Skin of body (tissue), 2 donors: Measurements from ENCODE around the gene TRIM47. TPM values are rescaled to one million over a fixed set of nuclear protein-coding genes. Genes with fewer than 3 reads are reported as not detected.

Experiments
- DNase-seq: peaks from one replicate; lab custom pipeline; 2025; lab: John Stamatoyannopoulos, UW
- total RNA-seq: library from RNA; depleted of rRNA; stranded (reverse); fragments of >200 nt; gene quantifications from one replicate; pipeline ENCODE4 v1.2.3, GENCODE V29; 2014

TRIM47 gene
- total RNA-seq, 1 donor from 2014 or later: 21.5 TPM

GRCh38 chr17:75847614-75848522 is 30.5 kb downstream of the TRIM47 start:
- DNase-seq: no peak

DNA sequence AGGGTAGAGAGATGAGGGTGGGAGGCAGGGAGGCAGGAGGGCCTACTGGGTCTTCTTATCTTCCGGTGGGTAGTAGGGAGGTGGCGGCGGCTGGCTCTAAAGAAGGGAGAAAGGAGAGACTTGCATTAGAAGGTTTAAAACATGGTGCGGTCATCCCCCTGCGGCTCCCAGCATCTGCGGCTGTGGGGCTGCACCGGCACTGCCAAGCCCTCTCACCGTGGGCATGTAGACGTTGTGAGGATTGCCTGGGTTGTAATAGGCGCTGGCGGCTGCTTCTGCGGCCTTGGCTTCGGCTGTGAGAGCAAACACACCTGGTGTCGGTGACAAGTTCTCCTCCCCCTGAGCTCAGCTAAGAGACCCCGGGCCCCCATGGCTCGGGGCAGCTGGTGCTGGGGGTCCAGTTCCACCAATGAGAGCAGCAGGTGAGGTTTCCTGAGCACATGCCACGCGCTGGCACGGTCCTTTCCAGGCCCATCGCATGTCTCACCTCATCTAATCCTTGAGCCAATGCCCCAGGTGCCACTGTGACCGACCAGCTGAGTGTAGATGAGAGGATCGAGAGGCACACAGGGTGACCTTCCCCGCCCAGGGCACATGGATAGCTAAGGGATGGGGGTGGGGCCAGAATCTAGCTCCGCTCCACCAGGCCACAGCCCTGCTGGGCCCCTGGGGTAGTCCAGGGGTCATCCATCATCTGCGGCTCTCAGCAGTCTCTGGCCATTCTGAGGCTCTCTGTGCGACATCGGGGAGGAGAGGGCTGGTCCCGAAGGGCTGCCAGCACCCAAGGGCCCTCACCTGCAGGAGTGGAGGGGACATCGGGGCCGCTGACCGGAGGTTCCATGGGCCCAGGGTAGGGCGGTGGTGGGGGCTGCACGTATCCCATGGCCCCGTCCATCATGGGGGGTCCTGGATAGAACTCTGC is 31.4 kb downstream of the TRIM47 start:
- no peak for DNase-seq

- no peak for DNase-seq
Observed at GRCh38 chr17:75845933-75846691, 32.3 kb downstream of the TRIM47 start.

GRCh38 chr17:75845058-75845711 is 33.2 kb downstream of the TRIM47 start:
- DNase-seq: no peak

DNA sequence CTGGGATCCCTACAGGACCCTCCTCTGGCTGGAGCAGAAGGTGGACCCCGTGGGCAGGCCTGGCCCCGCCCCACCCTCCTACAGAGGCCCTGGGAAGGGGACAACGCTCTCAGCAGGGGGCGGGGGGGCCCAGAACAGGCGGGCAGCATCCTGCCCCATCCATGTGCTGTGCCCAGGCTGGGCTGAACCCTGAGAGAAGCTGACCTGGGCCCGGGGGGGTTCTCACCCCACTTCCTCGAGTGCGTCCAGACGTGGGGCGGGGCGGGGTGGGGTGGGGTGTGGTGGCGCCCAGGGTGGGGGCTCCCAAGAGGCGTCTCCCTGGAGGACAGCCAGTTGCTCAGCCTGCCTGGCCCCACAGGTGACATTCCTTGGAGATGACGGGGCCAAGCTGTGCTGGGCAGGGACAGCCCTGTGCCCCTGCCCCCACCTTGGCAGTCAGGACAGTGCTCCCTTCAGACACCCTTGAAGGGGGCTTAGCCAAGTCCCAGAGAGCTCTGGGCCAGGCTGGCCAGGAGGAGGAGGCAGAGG is 33.8 kb downstream of the TRIM47 start:
- DNase-seq: no peak

DNA sequence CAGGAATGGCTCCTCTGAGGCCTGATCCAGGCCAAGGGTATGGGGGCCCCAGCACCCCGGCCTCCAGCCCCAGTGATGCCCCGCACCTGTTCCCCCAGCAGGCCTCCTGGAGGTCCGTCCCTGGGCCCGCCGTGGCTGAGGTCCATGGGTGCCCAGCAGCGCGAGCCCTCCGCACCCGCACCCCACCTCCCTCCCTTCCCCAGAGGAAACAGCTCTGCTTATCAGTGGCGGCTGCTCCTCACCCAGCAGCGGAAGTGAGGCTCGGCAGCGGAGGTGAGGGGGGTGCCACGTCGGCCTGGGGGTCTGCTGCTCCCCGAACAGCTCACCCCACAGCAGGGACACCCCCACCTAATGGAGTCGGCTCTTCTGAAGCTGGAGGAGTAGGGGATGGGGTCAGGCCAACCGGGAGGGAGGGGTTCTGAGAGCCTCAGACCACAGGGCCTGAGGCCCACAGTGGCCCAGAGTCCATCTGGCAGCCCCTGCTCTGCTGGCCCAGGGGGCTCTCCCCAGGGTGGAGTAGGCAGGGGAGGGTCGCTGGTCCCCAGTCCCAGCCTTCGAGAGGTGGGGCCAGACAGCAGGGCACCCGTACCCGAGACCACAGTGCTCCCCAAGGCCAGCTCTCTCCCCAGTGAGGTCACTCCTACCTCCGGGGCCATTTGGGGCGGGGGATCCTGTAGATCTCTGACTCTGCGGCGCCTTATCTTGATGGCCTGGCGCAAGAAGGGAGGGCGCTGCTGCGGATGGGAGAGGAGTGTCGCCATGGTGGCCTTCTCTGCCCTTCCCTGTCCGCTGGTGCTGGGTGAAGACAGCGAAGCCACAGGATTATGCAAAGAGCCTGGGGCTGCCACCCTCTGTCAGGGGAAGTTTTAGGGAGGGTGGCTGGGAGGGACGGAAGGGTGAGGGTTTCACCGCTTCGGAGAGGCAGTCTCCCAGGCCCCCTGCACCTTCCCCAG is 34.5 kb downstream of the TRIM47 start, which contains the start of gene UNC13D:
TSS of gene UNC13D (minus strand) at position 828 of the 953 bp plus-strand sequence. CDS start at position 761, 67 bp downstream.
- DNase-seq: no peak

DNA sequence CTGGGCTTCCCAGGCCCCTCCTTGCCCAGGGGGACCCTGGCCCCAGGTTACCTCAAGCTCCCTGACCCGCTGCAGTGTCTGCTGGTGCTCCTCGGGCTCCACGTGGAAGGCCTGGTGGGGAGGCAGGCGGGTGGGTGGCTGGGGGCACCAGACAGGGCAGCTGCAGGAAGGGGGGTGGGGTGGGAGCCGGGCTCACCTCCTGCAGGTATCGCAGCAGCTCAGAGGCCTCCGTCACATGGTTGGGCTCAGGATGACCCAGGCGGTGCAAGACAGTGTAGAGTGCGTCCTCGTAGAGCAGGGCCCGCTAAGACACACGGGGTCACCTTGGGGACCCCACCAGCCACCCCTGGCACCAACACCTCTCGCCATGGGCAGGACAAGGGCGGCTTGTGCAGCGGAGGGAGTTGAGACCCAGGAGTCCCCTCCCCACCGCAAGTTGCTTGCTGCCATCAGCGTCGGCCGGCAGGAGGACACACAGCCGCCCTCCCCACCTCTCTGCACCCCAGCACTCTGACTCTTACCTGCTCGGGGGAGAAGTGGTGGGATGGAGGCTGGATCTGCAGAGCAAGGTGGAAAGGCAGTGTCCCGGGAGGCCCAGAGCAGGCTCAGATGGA is 35.3 kb downstream of the TRIM47 start:
- no peak for DNase-seq

- no peak for DNase-seq
Observed at GRCh38 chr17:75842411-75842810, 36.0 kb downstream of the TRIM47 start.

GRCh38 chr17:75840799-75841164 is 37.6 kb downstream of the TRIM47 start:
- no peak for DNase-seq

DNA sequence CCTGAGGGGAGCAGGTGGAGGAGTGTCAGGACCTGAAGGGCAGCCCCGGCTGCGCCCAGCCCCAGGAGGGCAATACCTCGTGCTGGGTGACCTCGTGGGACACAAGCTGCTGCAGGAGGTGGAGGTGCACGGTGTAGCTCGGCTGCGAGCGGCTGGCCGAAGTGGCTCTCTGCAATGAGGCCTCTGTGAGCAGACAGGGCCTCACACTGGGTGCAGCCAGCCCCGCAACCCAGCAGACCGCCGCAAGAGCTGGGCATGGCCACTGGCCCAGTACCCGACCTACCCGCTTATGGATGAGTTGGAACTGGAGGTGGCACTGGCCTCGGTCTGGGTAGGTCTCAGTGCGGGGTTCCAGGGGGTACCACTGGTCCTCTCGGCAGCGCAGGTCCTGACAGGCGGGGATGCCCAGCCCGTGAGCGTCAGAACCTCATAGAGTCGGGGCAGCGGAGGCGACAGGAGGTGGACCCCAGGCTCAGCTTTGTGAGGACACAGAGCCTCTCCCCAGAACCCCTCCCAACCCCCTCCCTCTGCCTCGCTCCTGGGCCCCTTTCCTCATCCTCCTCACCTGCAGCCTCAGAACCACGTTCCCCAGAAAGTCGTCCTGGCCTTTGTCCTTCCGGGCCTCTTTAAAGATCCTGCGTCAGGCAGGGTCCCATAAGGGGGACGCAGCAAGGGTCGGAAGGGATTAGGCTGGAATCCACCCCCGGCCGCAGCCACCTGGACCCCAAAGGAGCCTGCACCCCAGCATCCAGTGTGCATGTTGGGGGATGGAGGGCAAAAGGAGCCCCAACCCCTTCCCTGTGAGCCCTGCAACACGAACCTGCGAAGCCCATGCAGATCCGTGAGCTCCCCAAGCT is 38.2 kb downstream of the TRIM47 start:
- DNase-seq: no peak

DNA sequence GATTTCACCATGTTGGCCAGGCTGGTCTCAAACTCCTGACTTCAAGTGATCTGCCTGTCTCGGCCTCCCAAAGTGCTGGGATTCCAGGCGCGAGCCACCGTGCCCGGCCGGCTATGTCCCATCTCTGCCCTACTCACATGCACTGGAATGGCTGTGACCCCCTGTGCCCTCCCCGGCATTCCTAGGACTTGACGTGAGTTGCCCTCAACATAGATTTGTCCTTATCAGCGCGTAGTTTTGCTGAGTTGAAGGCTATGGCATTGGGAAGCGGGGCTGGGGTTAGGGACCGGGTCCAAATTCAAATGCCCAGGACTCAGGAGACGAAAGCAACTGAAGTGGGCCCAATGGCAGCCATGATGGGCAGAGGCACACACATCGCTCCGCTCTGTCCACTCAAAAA is 40.0 kb downstream of the TRIM47 start:
- no peak for DNase-seq

DNA sequence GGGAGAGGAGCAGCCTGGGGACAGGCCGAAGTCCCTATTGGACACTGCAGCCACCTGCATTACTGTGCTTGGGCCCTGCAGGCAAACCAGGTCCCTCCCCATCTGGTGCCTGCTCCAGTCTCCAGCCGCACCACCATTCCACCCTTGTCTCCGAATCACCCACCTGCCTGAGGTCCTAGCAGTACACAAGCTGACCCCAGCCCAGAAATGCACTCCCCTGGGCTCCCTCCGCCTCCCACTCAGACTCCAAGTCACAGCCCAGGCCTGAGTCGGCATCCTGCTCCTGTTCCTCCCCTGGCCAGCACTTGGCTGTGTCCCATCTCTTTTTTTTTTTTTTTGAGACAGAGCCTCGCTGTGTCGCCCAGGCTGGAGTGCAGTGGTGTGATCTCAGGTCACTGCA is 40.5 kb downstream of the TRIM47 start:
- no peak for DNase-seq

- no peak for DNase-seq
Observed at GRCh38 chr17:75836605-75837004, 41.8 kb downstream of the TRIM47 start.

GRCh38 chr17:75835654-75835987 is 42.8 kb downstream of the TRIM47 start:
- DNase-seq: no peak

DNA sequence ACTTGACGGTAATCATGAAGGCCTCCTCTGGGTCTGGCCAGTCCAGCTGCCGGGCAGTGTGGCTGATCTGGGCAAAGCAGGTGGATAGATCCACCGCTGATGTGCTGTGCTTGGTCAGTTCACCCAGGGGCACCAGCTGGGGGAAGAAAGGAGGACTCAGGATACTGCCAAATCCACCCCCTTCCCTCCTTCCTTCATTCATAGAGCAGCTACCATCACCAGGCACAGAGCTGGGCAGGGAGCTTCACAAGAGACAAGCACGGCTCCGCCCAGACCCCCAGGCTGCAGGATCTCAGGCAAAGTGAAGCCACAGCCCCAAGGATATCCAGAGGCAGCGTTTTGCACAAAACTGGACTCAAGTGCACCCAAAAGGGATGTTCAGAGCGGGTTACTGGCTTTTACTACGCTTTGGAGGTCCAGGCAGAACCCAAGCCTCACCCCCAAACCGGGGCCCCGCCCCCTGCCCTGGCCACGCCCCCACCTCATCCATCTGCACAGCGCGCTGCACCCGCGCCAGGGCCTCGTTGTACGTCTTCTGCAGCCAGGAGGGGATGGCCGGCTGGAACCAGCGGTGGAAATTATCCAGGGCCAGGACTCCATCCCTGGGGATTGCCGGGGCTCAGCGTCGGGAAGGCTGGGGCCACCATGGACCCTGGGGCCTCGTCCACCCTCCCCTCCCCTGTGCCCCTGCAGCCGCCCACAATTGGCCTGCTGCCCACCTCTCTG is 43.3 kb downstream of the TRIM47 start:
- no peak for DNase-seq

DNA sequence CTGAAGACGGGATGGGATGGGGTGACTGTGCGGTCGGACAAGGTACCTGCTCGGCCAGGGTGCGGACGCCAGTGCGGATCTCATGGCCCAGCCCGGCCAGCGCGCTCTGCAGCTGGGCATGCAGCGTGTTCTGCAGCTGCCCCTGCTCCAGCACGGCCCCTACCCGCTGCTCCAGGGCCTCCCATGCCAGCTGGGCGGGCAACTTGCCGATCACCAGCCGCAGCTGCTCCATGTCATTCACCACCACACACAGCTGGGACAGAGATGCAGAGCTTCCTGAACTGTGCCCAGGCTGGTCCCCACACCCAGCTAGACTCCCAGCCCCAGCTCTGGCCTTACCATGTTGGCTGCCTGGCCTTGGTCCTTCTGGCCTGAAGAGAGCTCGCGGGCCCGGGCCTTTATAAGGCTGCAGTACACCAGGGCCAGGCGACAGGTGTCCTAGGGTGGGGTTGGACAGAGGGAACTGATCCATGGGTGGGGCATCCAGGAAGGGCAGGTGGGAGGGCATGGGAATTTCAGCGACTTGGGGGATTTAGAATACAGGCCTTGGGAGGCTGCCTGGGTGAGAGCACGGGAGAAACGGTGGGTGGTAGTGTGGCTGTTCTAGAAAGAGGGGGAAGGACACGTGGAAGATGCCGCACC is 44.0 kb downstream of the TRIM47 start:
- DNase-seq: no peak
